PC-3 (cell line): Measurements from ENCODE around the gene MAP3K3.

Source experiments
- EZH2 ChIP-seq: fragments of 300-600 bp; sonication (generic); IDR thresholded peaks from one replicate; pipeline ENCODE4 v1.6.1; 2017; ENCODE audit warnings: antibody characterized with exemption, mild to moderate bottlenecking, low read length; ENCODE audit not compliant: unreplicated experiment
- EZH2phosphoT487 ChIP-seq: fragments of 300-600 bp; sonication (generic); IDR thresholded peaks from 2 replicates; pipeline ENCODE4 v1.6.1; 2018; ENCODE audit warnings: mild to moderate bottlenecking, antibody characterized with exemption, low read length, borderline replicate concordance
- TF ChIP-seq, protein P1 (sequence below): fragments of 300-600 bp; sonication (generic); conservative IDR thresholded peaks from 2 replicates; pipeline ENCODE4 v1.5.1; 2017; ENCODE audit warnings: antibody characterized with exemption, low read depth, mild to moderate bottlenecking, low read length

DNA sequence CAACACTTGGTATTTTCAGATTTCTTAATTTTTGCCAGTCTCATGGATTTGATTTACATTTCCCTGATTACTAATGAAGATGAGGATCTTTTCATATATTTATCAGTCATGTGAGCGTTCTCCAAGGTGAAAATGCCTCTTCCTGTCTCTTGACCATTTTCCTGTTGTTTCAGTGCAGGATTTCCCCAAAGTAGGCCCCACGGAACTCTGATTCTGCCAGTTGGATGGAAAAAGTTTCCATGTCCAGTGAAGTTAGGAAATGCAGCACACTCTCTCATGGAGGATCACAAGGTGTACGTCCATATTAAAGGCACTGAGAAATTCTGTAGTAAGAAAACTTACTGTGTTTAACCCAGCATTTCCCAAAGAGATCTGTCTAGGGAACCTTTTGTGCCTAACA is 94.2 kb downstream of the MAP3K3 start:
- TF ChIP-seq, protein P1, sequence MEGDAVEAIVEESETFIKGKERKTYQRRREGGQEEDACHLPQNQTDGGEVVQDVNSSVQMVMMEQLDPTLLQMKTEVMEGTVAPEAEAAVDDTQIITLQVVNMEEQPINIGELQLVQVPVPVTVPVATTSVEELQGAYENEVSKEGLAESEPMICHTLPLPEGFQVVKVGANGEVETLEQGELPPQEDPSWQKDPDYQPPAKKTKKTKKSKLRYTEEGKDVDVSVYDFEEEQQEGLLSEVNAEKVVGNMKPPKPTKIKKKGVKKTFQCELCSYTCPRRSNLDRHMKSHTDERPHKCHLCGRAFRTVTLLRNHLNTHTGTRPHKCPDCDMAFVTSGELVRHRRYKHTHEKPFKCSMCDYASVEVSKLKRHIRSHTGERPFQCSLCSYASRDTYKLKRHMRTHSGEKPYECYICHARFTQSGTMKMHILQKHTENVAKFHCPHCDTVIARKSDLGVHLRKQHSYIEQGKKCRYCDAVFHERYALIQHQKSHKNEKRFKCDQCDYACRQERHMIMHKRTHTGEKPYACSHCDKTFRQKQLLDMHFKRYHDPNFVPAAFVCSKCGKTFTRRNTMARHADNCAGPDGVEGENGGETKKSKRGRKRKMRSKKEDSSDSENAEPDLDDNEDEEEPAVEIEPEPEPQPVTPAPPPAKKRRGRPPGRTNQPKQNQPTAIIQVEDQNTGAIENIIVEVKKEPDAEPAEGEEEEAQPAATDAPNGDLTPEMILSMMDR = no peak
- TF ChIP-seq EZH2 = no peak
- TF ChIP-seq EZH2phosphoT487 = no peak
